Dermis blood vessel endothelial cell (primary cell): ENCODE results near the gene FBXO28. TPM values are rescaled to one million over a fixed set of nuclear protein-coding genes. Genes with fewer than 3 reads are reported as not detected.
A peak's percentile ranks its signal among the peaks of the same experiment; 100 is the strongest.
"Not testable (repeated sequence)": the region's sequence is repeated elsewhere in the genome, so short reads cannot be mapped to it uniquely, and the experiment has no call there.

Experiments used
- DNase-seq: peaks from one replicate; pipeline ENCODE4 v3.0.0; 2010
- total RNA-seq: library from RNA; depleted of rRNA; stranded (reverse); fragments of >200 nt; gene quantifications from 2 replicates; pipeline ENCODE4 v1.2.3, GENCODE V29; 2014

The FBXO28 gene
- total RNA-seq, 1 donor from 2014 or later = 64.5 TPM

- DNase-seq = no peak
Observed at GRCh38 chr1:224192082-224192788, 78.3 kb downstream of the FBXO28 start.

- DNase-seq = no peak
Observed at GRCh38 chr1:224193319-224193966, 79.5 kb downstream of the FBXO28 start.

GRCh38 chr1:224196813-224197600 is 83.1 kb downstream of the FBXO28 start:
- DNase-seq = no peak

GRCh38 chr1:224198572-224198971 is 84.7 kb downstream of the FBXO28 start:
- no peak for DNase-seq

GRCh38 chr1:224199679-224200078 is 85.8 kb downstream of the FBXO28 start:
- DNase-seq = no peak

- DNase-seq = no peak
Observed at GRCh38 chr1:224201383-224201782, 87.5 kb downstream of the FBXO28 start.

GRCh38 chr1:224201853-224202252 is 87.9 kb downstream of the FBXO28 start:
- DNase-seq = no peak

GRCh38 chr1:224203243-224204016 is 89.5 kb downstream of the FBXO28 start:
- peak; percentile 34 for DNase-seq

GRCh38 chr1:224205438-224205840 is 91.5 kb downstream of the FBXO28 start:
- DNase-seq = peak; percentile 81

GRCh38 chr1:224205931-224206538 is 92.1 kb downstream of the FBXO28 start:
- DNase-seq = not testable (repeated sequence)

GRCh38 chr1:224211206-224211962 is 97.5 kb downstream of the FBXO28 start:
- DNase-seq = peak; percentile 88

Other genes starting within 250 kb of the FBXO28 start
- 115 and 126 TPM in 2 replicates for gene DEGS1, start 69.1 kb downstream of the FBXO28 start, total RNA-seq
- 31.0 and 38.2 TPM in 2 replicates for gene NVL, start 216.1 kb downstream of the FBXO28 start, total RNA-seq
- 80.3 and 82.5 TPM in 2 replicates for gene CNIH4, start 242.8 kb downstream of the FBXO28 start, total RNA-seq